IPS DF 4.7 (cell line): ENCODE data around the gene NUDC.
"Not testable (repeated sequence)": the region's sequence is repeated elsewhere in the genome, so short reads cannot be mapped to it uniquely, and the experiment has no call there.

Source experiments
- DNase-seq: peaks from one replicate; pipeline ENCODE4 v3.0.0-alpha.2; 2013; ENCODE audit warnings: low spot score; ENCODE audit errors: extremely low read depth

The NUDC gene

GRCh38 chr1:26921540-26922430 lies at the start of gene NUDC:
TSS of gene NUDC (plus strand) at chr1:26921743. CDS start at chr1:26921849, 106 bp downstream.
- peak; percentile 84 for DNase-seq

GRCh38 chr1:26873097-26873496 lies 48.4 kb upstream of the NUDC start:
- DNase-seq: not testable (repeated sequence)

DNA sequence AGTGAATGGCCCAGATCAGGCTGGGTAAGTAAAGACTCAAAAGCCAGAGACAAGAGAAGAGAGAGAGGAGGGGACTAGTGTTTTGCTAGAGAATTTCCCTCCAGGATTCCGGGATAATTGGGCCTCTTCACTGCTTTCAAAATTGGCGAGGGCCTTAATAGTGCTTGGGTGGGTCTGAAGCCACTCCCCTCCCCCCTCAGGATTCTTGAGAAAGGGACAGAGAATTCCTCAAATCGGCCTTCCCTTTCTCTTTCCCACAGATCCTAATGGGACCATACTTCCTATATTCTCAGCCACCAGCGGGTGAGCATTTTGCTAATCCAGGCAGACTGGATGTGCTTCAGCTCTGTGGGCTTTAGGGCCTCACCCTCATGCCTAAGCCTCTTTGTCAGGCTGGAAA lies 46.6 kb upstream of the NUDC start:
- DNase-seq: no peak

- no peak for DNase-seq
Observed at GRCh38 chr1:26877326-26877725, 44.2 kb upstream of the NUDC start.

GRCh38 chr1:26879793-26880192 lies 41.8 kb upstream of the NUDC start:
- DNase-seq: no peak

GRCh38 chr1:26881611-26882010 lies 39.9 kb upstream of the NUDC start:
- DNase-seq: not testable (repeated sequence)

- no peak for DNase-seq
Observed at GRCh38 chr1:26882696-26883463, 38.7 kb upstream of the NUDC start.

- no peak for DNase-seq
Observed at GRCh38 chr1:26887125-26887524, 34.4 kb upstream of the NUDC start.

DNA sequence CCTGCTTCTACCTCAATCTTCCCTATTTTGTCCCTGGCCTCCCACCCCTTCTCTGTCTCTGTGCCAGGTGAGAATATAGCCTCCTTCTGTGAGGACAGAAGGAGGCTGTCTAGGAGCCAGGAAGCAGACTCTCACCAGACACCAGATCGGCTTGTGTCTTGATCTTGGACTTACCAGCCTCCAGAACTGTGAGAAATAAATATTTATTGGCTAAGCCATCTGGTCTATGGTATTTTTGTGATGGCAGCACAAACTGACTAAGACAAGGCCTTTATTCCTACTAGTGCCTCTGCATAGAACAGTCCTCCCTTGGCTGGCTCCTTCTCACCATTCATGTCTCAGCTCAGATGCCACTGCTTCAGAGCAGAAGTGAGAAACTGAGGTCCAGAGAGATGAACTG lies 33.3 kb upstream of the NUDC start:
- DNase-seq: no peak

GRCh38 chr1:26889551-26890466 lies 31.7 kb upstream of the NUDC start, which contains the start of gene GPN2:
TSS of gene GPN2 (minus strand) at chr1:26890283. CDS start at chr1:26890096, 187 bp downstream.
- peak; percentile 51 for DNase-seq

DNA sequence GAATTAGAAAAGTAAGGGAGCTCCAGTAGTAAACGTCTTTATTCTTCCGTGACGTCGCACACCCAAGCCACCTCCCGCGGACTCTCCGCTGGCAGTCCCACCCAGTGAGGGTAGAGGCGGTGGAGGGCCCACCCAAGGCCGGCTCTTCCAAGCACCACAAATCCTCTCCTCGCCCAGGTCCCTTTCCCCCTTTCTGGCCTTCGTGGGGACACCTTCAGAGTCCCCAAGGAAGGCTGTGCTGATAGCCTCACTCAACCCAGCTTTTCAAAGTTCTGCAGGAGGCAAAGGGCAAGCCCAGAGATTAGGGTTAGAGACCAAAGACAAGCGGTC lies 31.1 kb upstream of the NUDC start:
- no peak for DNase-seq

DNA sequence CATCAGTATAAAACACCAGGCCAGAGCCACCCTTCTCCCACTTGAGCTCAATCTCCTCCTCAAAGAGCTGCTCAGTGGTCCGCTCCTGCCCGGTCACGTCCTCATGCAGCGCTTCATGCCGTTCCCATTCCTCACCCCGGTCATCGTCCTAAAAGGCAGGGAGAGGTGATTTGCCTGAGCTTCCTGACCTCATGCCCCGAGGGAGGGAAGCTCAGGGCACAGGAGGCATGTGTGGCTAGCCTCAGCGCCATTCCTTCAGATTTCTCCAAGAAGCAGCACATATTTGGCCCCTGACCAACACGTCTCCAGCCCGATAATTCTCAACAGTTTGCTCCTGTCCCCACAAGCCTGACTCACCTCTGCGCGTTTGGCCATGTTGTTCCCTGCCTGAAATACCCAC lies 27.3 kb upstream of the NUDC start:
- DNase-seq: no peak

GRCh38 chr1:26897351-26897750 lies 24.2 kb upstream of the NUDC start:
- no peak for DNase-seq

GRCh38 chr1:26900001-26900814 lies 21.3 kb upstream of the NUDC start, which contains the start of gene GPATCH3:
TSS of gene GPATCH3 (minus strand) at chr1:26900467. CDS start at chr1:26900442, 25 bp downstream.
- DNase-seq: peak; percentile 84

DNA sequence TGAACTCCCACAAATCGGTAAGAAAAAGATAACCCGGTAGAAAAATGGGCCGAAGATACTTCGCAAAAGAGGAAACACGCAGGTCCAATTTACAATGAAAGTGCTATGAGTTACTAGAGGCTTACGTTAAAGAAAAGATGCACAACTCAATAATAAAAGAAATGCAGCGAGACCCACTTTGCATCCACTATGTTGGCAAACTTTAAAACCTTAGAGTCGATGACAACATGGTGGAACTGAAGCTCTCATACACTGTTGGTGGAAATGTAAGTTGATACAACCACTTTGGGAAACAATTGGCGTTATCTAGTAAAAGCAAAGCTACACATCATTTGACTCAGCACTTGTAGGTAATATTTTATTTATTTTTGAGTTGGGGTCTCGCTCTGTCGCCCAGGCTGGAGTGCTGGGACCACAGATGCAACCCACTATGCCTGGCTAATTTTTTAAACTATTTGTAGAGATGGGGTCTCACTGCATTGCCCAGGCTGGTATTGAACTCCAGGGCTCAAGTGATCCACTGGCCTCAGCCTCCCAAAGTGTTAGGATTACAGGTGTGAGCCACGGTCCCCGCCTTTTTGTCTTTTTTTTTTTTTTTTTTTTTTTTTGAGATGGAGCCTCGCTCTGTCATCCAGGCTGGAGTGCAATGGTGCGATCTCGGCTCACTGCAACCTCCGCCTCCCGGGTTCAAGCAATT lies 20.6 kb upstream of the NUDC start:
- no peak for DNase-seq

DNA sequence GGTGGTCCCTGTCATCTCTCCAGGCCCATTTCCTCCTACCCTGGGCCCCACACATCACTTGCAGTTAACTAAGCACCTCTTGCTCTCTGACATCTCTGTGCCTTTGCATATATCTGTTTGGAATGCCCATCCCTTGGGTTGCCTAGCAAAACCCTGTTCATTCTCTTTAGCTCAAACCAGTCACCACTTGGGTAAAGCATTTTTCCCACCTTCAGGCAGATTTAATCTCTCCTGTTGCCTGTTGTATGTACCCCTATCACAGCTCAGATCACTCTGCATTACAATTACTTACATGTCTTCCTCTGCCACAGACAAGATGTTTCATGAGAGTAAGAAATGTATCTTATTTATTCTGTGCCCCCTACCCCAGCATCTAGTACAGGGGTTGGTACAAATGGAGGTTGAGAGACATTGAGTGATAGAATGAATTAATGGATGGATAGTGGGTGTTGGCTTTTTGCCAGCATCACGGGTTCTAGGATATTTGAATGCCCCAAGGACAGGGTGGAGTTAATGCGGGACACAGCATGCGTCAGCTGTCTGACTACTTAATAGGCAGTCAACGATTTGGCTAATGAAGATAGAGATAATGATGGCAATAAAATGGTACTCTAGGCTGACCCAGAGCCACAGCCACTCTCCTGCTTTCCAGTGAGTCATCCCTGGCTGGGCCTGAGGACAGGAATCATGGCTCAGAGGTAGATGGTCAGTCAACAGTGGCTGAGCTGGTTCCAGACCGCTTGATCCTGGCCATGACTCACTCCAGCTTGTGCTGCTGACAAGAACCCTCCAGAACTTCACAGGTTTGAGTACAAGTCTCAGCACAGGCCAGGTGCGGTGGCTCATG lies 14.2 kb upstream of the NUDC start:
- DNase-seq: no peak

- no peak for DNase-seq
Observed at GRCh38 chr1:26909951-26910342, 11.6 kb upstream of the NUDC start.

GRCh38 chr1:26910343-26911160 lies 11.0 kb upstream of the NUDC start:
- DNase-seq: no peak
